OCI-LY3 (cell line): ENCODE measurements around the gene ATF7IP2.
"Not testable (repeated sequence)": the region's sequence is repeated elsewhere in the genome, so short reads cannot be mapped to it uniquely, and the experiment has no call there.

Source experiments
- H2AFZ ChIP-seq: fragments of 200-600, 300-600 bp; shearing (Covaris generic); 2 replicates; pipeline ENCODE4 v1.6.0; 2014; ENCODE audit warnings: antibody characterized with exemption, low read depth, low read length
- H3K27ac ChIP-seq: fragments of 200-600, 300-600 bp; sonication (generic); 2 replicates; pipeline ENCODE4 v1.5.1; 2014; ENCODE audit warnings: mild to moderate bottlenecking, low read length, moderate library complexity, mixed read lengths
- H3K27me3 ChIP-seq: fragments of 200-600, 300-600 bp; sonication (generic); 2 replicates; pipeline ENCODE4 v1.6.1; 2014; ENCODE audit warnings: low read depth, low read length, mixed read lengths
- H3K36me3 ChIP-seq: fragments of 200-600, 300-600 bp; sonication (generic); replicated peaks from 2 replicates; pipeline ENCODE3; 2014; ENCODE audit warnings: low read depth, low read length, mixed read lengths
- H3K4me1 ChIP-seq: fragments of 300-600, 200-600 bp; sonication (generic); 2 replicates; pipeline ENCODE4 v1.6.1; 2014; ENCODE audit warnings: low read length, mixed read lengths
- H3K4me2 ChIP-seq: fragments of 200-600, 300-600 bp; sonication (generic); 2 replicates; pipeline ENCODE4 v1.6.1; 2014; ENCODE audit warnings: low read length, mixed read lengths
- H3K4me3 ChIP-seq: fragments of 300-600, 200-600 bp; sonication (generic); 2 replicates; pipeline ENCODE4 v1.5.1; 2014; ENCODE audit warnings: antibody characterized with exemption, mild to moderate bottlenecking, low read length, moderate library complexity
- H3K79me2 ChIP-seq: fragments of 300-600, 200-600 bp; shearing (Covaris generic); 2 replicates; pipeline ENCODE4 v1.6.1; 2014; ENCODE audit warnings: mild to moderate bottlenecking, low read length, mixed read lengths
- H3K9ac ChIP-seq: fragments of 300-600, 200-600 bp; shearing (Covaris generic); 2 replicates; pipeline ENCODE4 v1.6.0; 2014; ENCODE audit warnings: mild to moderate bottlenecking, low read length, moderate library complexity
- H3K9me3 ChIP-seq: fragments of 200-600, 300-600 bp; shearing (Covaris generic); 2 replicates; pipeline ENCODE4 v1.6.1; 2014; ENCODE audit warnings: low read length, mixed read lengths; ENCODE audit not compliant: insufficient read depth
- H4K20me1 ChIP-seq: fragments of 200-600, 300-600 bp; sonication (generic); 2 replicates; pipeline ENCODE4 v1.6.1; 2016; ENCODE audit warnings: low read length, mixed read lengths; ENCODE audit not compliant: insufficient read depth
- EZH2phosphoT487 ChIP-seq: fragments of 200-600 bp; shearing (Covaris generic); IDR thresholded peaks from 2 replicates; pipeline ENCODE4 v1.6.1; 2018; ENCODE audit warnings: antibody characterized with exemption, mixed run types, low read depth
- TF ChIP-seq, protein P1 (sequence below): fragments of 200-600, 300-600 bp; sonication (generic); IDR thresholded peaks from 2 replicates; pipeline ENCODE4 v1.5.1; 2014; ENCODE audit warnings: antibody characterized with exemption, low read length, low read depth

ATF7IP2 gene

DNA sequence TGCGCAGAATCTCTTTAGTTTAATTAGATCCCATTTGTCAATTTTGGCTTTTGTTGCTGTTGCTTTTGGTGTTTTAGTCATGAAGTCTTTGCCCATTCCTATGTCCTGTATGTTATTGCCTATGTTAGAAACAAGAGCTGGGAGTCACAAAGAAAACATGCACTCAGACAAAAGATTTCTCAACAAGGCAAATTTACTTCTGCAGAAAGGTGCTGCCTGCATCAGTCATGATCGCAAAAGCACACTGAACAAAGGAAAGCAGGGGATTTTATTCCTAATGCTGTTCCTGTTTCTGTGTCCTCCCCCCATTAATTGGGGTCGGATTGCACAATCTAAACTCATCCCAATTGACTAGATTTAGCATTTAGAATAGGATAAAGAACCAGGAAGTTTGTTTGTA is 55.9 kb downstream of the ATF7IP2 start:
- peaks cover 36% of the 10 kb centered on the region; the same call in 1 of the 2 replicates for H3K9me3 ChIP-seq
- H3K79me2 ChIP-seq = no peaks in the 10 kb centered on the region
- no peak for TF ChIP-seq EZH2phosphoT487
- TF ChIP-seq, protein P1, sequence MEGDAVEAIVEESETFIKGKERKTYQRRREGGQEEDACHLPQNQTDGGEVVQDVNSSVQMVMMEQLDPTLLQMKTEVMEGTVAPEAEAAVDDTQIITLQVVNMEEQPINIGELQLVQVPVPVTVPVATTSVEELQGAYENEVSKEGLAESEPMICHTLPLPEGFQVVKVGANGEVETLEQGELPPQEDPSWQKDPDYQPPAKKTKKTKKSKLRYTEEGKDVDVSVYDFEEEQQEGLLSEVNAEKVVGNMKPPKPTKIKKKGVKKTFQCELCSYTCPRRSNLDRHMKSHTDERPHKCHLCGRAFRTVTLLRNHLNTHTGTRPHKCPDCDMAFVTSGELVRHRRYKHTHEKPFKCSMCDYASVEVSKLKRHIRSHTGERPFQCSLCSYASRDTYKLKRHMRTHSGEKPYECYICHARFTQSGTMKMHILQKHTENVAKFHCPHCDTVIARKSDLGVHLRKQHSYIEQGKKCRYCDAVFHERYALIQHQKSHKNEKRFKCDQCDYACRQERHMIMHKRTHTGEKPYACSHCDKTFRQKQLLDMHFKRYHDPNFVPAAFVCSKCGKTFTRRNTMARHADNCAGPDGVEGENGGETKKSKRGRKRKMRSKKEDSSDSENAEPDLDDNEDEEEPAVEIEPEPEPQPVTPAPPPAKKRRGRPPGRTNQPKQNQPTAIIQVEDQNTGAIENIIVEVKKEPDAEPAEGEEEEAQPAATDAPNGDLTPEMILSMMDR = no peak
- H4K20me1 ChIP-seq = no peaks in the 10 kb centered on the region
- H3K9ac ChIP-seq = no peak overlapping the region
- no peaks in the 10 kb centered on the region for H3K27me3 ChIP-seq
- peaks cover 73% of the 10 kb centered on the region for H3K36me3 ChIP-seq
- H3K27ac ChIP-seq = no peak overlapping the region
- no peak overlapping the region for H3K4me3 ChIP-seq
- no peak overlapping the region for H3K4me2 ChIP-seq
- H2AFZ ChIP-seq = no peak overlapping the region
- H3K4me1 ChIP-seq = no peaks in the 10 kb centered on the region

DNA sequence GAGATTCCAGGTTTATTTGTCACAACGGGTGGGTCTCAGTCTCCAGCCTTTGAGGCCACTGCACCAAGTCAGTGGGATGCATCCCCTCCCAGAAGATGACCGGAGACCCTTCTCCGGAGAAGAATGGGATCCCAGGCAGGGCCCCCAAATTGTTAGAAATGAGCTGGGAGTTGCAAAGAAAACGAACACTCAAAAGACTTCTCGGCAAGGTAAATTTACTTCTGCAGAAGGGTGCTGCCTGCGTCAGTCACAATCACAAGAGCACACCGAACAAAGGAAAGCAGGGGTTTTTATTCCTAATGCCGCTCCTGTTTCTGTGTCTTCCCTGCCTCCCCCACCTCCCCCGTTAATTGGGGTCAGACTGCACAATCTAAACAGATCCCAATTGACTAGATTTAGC is 61.4 kb downstream of the ATF7IP2 start:
- Histone ChIP-seq H3K36me3 (peaks cover 53% of the 10 kb centered on the region), H3K4me2 (no peak overlapping the region), H3K9me3 (peaks cover 35% of the 10 kb centered on the region; the same call in 1 of the 2 replicates), H3K4me3 (no peak overlapping the region), H3K27me3 (no peaks in the 10 kb centered on the region), H4K20me1 (no peaks in the 10 kb centered on the region), H3K79me2 (no peaks in the 10 kb centered on the region), H3K27ac (no peak overlapping the region), H3K4me1 (no peaks in the 10 kb centered on the region), H2AFZ (no peak overlapping the region), H3K9ac (no peak overlapping the region)
- no peak for TF ChIP-seq EZH2phosphoT487
- TF ChIP-seq, protein P1 = no peak

- H3K4me3 ChIP-seq, H3K4me1 ChIP-seq, H4K20me1 ChIP-seq, H3K9me3 ChIP-seq, H2AFZ ChIP-seq, H3K79me2 ChIP-seq, H3K27ac ChIP-seq, H3K27me3 ChIP-seq, H3K4me2 ChIP-seq, H3K9ac ChIP-seq: not testable (repeated sequence)
- H3K36me3 ChIP-seq = peaks cover 26% of the 10 kb centered on the region
These were observed 66.6 kb downstream of the ATF7IP2 start for GRCh38 chr16:10452208-10453158.

DNA sequence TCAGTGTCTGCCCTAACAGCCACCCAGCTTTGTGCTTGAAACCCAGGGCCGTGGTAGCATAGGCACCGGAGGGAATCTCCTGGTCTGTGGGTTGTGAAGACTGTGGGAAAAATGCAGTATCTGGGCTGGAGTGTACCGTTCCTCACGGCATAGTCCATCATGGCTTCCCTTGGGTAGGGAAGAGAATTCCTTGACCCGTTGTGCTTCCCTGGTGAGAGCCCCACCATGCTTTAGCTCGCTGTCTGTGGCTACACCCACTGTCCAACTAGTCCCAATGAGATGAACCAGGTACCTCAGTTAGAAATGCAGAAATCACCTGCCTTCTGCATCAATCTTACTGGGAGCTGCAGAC is 67.3 kb downstream of the ATF7IP2 start:
- peaks cover 23% of the 10 kb centered on the region for H3K36me3 ChIP-seq
- no peak overlapping the region for H2AFZ ChIP-seq
- TF ChIP-seq, protein P1 = no peak
- no peak for TF ChIP-seq EZH2phosphoT487
- no peaks in the 10 kb centered on the region for H3K9me3 ChIP-seq
- no peaks in the 10 kb centered on the region for H3K79me2 ChIP-seq
- H3K4me2 ChIP-seq = no peak overlapping the region
- no peaks in the 10 kb centered on the region for H3K4me1 ChIP-seq
- no peaks in the 10 kb centered on the region for H3K27me3 ChIP-seq
- H4K20me1 ChIP-seq = no peaks in the 10 kb centered on the region
- H3K27ac ChIP-seq = no peak overlapping the region
- no peak overlapping the region for H3K4me3 ChIP-seq
- H3K9ac ChIP-seq = no peak overlapping the region
